Activated naive CD8-positive, alpha-beta T cell treated with anti-CD3 and anti-CD28 coated beads, Interleukin-2, amount 50 U/mL, for 16 hours (primary cell): ENCODE results near the gene ABI1.
"Not testable (repeated sequence)": the region's sequence is repeated elsewhere in the genome, so short reads cannot be mapped to it uniquely, and the experiment has no call there.

Experiments used
- DNase-seq: peaks from one replicate; pipeline ENCODE4 v3.0.0-alpha.2; 2020; ENCODE audit warnings: low read depth, low spot score

The ABI1 gene

DNA sequence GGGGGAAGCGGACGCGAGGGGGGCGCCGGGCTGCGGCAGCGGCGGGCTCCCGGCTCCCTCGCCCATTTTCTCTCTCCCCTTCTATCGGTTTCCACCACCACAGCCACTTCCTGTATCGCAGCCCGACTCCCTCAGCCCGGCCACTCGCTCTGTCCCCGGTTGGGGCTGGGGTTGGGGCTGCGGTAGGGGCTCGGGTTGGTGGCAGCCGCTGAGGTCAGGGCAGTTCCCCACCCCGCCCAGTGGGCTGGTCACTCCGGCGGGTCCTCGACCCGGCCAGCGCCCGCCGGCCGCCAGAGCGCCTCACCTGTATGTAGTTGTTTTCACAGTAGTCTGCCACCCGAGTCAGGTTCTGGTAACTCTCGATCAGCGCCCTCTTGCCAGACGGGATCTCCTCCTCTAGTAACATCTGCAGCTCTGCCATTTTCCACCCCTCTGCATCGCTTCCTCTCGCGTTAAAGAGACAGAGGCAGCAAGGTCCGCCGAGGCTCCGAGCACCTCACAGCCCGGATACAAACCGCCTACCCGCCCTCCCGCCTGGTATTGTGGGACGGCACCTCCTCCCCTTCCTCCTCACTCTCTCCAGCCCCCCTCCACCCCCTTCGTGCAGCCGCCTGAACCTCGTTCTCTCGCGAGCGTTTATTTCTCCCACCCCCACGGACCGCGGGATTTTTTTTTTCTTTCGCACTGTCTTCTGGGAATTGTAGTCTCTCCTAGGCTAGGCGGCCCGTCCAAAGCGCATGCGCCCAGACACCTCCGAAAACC, at the start of gene ABI1:
ABI1 (minus strand) TSS at position 516 of the 762 bp plus-strand sequence; CDS start at position 421, 95 bp downstream.
- DNase-seq, result peak; percentile 95

- no peak for DNase-seq
These were observed 49.0 kb upstream of the ABI1 start for GRCh38 chr10:26909753-26910152.

GRCh38 chr10:26905253-26905781, 44.6 kb upstream of the ABI1 start:
- not testable (repeated sequence) for DNase-seq

DNA sequence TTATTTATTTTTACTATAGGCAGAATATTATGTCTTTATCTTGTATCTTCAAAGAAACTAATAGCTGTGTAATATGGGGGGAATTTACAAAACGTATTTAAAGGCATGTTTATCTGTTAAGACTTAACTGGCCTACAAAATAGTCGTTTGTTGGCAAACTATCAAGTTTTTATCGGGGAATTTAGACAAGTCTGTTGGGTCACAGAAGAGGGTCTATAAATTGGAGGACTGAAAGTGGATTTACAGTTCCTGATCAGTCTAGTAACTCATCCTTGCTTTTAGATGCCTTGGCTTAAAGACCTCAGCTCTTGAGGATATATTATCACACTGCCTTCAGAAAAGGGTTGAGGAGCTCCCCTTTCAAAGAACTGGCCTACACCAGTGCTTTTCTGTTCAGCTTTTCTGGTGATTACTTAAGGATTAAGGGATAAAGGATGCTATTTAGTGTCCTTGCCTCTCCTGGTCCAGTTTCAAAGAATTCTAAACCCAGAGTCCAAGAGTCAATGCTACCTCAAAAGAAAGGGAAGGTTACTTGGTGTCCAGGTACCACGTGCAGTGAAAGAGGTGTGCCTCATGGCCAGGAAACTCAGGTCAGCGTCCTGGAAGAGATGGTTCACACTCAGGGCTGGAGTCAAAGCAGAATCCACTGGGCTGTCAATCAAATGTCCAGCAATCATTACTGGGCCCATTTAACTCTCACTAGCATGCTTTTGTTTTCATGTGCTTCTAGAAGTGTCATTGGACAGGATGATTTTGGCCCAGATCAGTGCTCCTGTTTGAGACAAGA, 42.9 kb upstream of the ABI1 start:
- DNase-seq, result no peak

GRCh38 chr10:26892306-26892923, 31.7 kb upstream of the ABI1 start:
- not testable (repeated sequence) for DNase-seq

GRCh38 chr10:26890956-26891355, 30.2 kb upstream of the ABI1 start:
- DNase-seq, result no peak

DNA sequence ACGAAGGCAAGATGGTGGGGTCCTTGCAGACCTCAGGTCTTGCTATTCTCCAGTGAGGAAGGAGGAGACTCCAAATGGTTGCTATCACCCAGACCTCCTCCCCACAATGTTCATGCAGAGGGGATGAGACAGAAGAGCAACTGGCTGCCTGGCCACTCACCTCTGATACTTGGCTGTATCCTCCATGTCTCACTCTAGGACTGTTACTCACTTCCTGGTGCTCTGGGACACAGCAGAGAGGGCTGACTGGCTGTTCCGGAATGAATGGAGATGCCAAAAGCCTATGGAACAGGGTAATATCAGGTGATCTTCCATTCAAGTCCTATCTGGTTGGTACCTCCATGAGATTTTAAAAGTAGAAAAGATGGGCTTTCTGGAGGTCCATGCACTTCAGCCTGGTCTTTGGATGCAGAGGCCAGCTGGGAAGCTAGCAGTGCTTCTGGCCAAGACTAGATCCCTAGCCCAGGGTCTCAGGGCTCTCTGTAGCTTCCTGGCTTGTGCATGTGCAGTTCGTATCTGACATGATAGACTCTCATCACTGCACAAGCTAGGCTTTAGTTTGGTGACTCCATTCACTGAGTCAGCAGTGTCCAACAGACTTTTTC, 27.0 kb upstream of the ABI1 start:
- no peak for DNase-seq

GRCh38 chr10:26881600-26882331, 21.0 kb upstream of the ABI1 start:
- DNase-seq, result no peak

DNA sequence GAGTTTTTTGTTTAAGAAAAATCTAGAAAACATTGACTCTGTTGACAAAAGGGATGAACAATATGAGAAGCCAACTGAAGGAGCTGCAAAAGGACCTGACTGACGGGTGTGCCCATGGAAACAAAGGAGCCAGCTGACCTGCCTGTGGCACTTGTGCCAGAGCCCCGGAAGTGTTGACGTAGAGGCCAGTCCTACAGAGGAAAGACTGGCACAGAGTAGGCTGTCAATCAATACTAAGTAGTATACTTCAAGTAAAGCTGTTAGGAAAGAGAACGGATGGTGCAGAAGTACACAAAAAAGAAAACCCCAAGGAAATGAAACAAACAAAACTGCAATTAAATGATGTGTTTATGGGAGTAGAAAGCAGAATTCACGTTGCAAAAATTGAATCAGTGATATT, 19.0 kb upstream of the ABI1 start:
- no peak for DNase-seq

DNA sequence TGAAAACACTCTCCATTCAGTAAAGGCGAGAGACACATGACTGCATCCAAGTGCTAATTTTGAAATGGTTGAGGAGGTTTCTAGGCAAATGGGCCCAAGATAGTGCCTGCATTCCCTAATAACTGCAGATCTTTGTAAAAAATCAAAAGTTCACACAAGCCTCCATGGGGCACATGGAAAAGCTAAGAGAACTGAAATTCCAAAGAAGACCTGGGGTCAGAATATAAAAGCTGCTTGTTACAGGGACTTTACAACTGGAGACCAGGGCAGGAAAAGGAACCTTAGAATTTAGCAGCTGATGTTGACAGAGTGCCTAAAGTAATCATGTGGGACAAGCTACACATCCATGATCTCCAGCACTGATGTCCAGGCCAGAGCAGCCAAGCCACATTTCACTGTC, 10.0 kb upstream of the ABI1 start:
- DNase-seq, result no peak

GRCh38 chr10:26869528-26869927, 8.8 kb upstream of the ABI1 start:
- no peak for DNase-seq

- no peak for DNase-seq
These were observed 2.8 kb upstream of the ABI1 start for GRCh38 chr10:26863351-26864076.

- no peak for DNase-seq
These were observed 644 bp upstream of the ABI1 start for GRCh38 chr10:26861205-26861998.

DNA sequence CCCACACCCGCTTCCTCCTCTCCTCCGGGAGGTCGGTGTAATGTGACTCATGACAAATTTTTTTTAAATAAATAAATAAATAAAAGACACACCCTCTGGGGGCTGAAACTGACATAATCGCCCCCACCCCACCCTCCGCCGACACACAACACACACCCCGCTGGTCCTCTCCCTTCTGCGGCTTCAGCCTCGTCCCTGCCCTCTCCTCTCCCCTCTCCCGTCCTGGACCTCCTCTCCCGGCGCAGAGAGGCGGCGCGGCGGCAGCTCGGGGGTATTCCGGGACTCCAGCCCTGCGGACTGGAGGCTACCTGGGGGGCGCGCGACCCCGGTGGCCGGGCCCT, 686 bp downstream of the ABI1 start:
- DNase-seq, result no peak

DNA sequence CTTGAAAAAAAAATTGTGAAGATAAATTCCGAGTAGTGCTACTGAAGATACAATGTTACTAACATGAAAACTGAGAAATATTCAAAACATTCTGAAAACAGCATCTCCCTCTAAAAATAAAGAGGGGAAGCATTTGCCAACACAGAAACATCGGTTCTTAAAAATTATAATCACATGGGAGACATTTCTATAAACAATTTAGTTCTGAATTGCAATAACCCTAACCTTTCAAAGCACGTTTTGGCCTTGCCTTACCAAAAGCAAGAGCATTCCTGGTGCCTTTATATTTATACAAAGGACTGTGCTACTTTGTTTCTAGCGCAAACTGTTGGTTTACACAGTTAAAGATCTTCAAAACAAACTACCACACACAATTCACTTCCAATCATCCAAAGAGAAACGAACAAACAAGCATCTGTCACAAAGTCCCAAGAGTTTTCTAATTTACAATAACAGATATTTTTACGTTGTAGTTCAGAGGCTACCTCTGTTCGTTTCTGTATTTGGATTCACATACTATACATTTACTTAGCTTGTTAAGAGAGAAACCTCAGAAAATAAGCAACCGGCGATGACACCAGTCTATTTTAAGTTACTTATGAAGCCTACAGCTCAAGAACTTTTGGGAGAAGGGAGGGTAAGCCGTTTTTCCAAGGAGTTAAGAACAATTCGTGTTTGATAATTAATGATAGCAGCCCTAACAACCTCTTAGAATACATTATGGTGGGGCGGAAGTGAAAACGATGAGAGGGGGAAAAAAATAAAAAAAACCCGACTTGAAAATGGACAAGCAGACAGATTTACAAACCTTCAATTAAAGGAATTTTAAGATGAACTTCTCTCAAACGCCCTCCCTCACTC, 1.3 kb downstream of the ABI1 start:
- DNase-seq, result no peak

- no peak for DNase-seq
These were observed 2.1 kb downstream of the ABI1 start for GRCh38 chr10:26858707-26859034.

DNA sequence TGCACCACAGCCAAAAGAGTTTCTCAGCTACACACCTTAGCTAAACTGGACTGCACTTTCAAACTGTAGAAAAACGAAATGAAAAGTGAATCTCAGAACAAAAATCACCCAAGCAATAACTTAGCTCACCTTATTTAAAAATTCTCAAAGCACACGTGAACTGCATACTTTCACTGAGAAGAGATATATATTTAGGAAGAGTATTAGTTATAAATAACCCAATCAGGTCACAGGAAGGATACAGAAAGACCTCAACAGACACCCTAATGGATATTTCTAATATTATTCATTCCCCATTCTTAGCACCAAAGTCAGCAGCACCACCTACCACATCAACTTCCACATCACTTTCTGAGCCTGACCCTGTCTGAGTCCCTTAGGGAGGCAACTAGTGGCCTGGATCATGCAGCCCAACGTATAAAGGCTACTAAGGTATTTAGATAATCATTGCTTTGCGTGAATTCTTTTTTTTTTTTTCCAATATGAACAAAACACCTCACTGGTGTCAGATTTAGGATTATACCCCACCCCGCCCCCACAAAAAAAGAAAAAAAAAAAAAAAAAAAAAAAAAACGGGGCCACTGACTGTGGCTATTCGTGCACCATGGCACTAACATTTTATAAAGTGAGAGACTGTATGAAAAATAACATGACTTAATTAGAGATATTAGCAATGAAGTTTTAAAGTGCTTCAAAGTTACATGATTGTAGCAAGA, 2.6 kb downstream of the ABI1 start:
- no peak for DNase-seq

- DNase-seq, result not testable (repeated sequence)
These were observed 3.2 kb downstream of the ABI1 start for GRCh38 chr10:26857553-26857952.
